Kidney (tissue), 22 donors: ENCODE data around the gene WDR7. TPM values are rescaled to one million over a fixed set of nuclear protein-coding genes. Genes with fewer than 3 reads are reported as not detected.

Source experiments
- DNase-seq, 5 donors: peaks; one replicate each; pipeline ENCODE4 v3.0.0-alpha.2; 2013 to 2020
- FAIRE-seq: peaks from 2 replicates; lab custom pipeline; 2012; peaks lifted over from hg19 to GRCh38; lab: Jason Lieb, UNC
- H3K27ac ChIP-seq, 2 donors: one replicate each; pipeline ENCODE4 v1.7.0; 2013; ENCODE audit warnings: low read depth in 2 of 2, low read length in 2 of 2, inconsistent platforms in 1 of 2
- H3K27me3 ChIP-seq: one replicate; pipeline ENCODE4 v1.7.1; 2013; ENCODE audit warnings: low read length, inconsistent platforms; ENCODE audit not compliant: control insufficient read depth, insufficient read depth
- H3K36me3 ChIP-seq, 3 donors: one replicate each; pipeline versions ENCODE4 v1.7.0 to v1.7.1; 2013; ENCODE audit warnings: low read length in 3 of 3, control low read depth in 1 of 3, inconsistent platforms in 1 of 3; ENCODE audit not compliant: insufficient read depth in 3 of 3, control insufficient read depth in 2 of 3
- H3K4me1 ChIP-seq, 3 donors: one replicate each; pipeline versions ENCODE4 v1.7.0 to v1.7.1; 2013; ENCODE audit warnings: low read length in 3 of 3, inconsistent platforms in 1 of 3, low read depth in 1 of 3; ENCODE audit not compliant: control insufficient read depth in 2 of 3, insufficient read depth in 2 of 3
- H3K4me3 ChIP-seq, 3 donors: one replicate each; pipeline versions ENCODE4 v1.7.0 to v1.8.1; 2013; ENCODE audit warnings: low read length in 3 of 3, control low read depth in 1 of 3, inconsistent platforms in 1 of 3
- H3K9ac ChIP-seq, 3 donors: one replicate each; pipeline versions ENCODE4 v1.7.0 to v1.7.1; 2013; ENCODE audit warnings: low read length in 3 of 3, control low read depth in 1 of 3, inconsistent platforms in 1 of 3
- H3K9me3 ChIP-seq, 3 donors: one replicate each; pipeline versions ENCODE4 v1.7.0 to v1.7.1; 2013; ENCODE audit warnings: low read length in 3 of 3, control low read depth in 1 of 3, inconsistent platforms in 1 of 3; ENCODE audit not compliant: control insufficient read depth in 2 of 3, insufficient read depth in 1 of 3
- intact Hi-C: fragments of 100-400 bp; cut with DNase I; formaldehyde crosslinking; loops from one replicate; pipeline ENCODE4 v1.11.1; 2022
- long read RNA-seq, 10 donors: library from polyadenylated mRNA in 1 of 10; unstranded in 1 of 10; transcript quantifications; one replicate each; pipeline ENCODE4 v2.0.0 and lab custom pipeline, GENCODE V29; 2021 to 2026
- polyA plus RNA-seq: library from polyadenylated mRNA; stranded (reverse); fragments of 350-450 nt; fragmentation: Illumina TruSeq; extraction: RNeasy Lipid Tissue Mini Kit (QIAGEN cat#74804); gene quantifications from one replicate; pipeline ENCODE4 v1.2.3, GENCODE V29; 2014; ENCODE audit warnings: low read depth, low replicate concordance; ENCODE audit not compliant: insufficient read depth
- total RNA-seq: library from RNA; stranded (reverse); fragmentation: NEBNext Ultra II Directional; extraction: Animal tissue kit (Norgen Biotek cat#: 25700); gene quantifications from one replicate; pipeline ENCODE4 v1.2.1, GENCODE V29; 2021
- TF ChIP-seq, protein P1 (sequence below): IDR thresholded peaks from 3 replicates; pipeline ENCODE4 v1.5.1; 2012; ENCODE audit warnings: mild to moderate bottlenecking, moderate library complexity, borderline replicate concordance; ENCODE audit not compliant: insufficient read depth; ENCODE audit errors: extremely low read depth
- donor health status: control.
- donor health status: control.
- donor health status: control.
- donor health status: control.
- donor health status: control.
- donor health status: DM: yes; HTN: yes; CAD: no.
- donor health status: Normal renal cell carcinoma (clear cell type).

The WDR7 gene
- total RNA-seq (34.4 TPM), polyA plus RNA-seq (7.3 TPM)
- long read RNA-seq, donor 1 = 0 reads
- long read RNA-seq, donor 2 = 0 reads
- long read RNA-seq, donor 3 = 0 reads
- long read RNA-seq, donor 4 = 0 reads
- long read RNA-seq, donor 5 = 0 reads
- long read RNA-seq, donor 6 = 0 reads
- long read RNA-seq, donor 7, full-length matches to known transcripts = 1 of 9 reads
- long read RNA-seq, donor 7, partial matches to known transcripts = 2 of 9 reads
- long read RNA-seq, donor 7, other reads (novel, unspliced or antisense) = 6 of 9 reads
- long read RNA-seq, donor 8 = 0 reads
- long read RNA-seq, donor 9 = 0 reads
- long read RNA-seq, donor 10 = 0 reads

DNA sequence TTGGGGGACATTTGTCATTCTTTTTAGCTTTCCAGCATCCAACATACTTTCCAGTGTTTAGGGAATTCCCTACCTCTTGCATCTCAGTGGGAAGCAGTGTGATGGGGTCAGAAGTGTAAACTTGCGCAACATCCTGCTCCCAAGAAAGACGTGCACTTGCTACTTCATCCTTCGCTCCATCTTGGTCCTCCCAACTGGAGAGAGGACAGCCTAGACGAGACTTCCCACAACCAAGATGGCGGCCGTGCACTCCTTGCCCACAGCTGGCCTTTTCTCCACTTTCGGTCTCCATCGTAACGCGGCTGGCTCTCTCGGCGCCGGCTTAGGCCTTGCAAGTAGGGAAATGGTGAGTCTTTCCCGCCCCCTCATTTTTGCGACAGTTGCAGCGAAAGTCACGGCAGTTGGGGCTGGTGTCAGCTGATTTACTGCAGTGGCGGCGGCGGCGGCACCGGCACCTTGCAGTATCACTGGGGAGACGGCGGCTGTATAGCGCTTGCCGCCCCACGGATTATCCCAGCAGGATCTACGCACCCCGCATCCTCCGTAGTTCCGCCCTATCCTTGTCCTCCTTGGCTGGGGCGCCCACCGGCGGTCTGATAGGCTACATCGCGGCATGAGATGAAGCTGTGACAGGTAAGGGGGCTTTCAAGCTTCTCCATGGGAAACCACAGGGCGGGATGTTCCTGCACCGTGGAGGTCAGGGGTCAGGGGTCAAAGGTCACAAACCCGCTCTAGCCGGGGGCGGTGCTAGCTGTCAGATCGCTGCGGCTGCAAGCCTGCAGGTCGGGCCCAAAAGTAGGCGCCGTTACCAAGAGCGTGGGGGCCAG, at the start of gene WDR7:
WDR7 (plus strand) TSS at position 416 of the 827 bp plus-strand sequence. CDS start 21,157 bp downstream, outside the sequence.
- peak within 1 kb of the TSS; percentile 86 to 97 (median 95) for H3K9ac ChIP-seq
- FAIRE-seq (peak; percentile 57), DNase-seq (peak; percentile 98 to 99 (median 99))
- TF ChIP-seq, protein P1, sequence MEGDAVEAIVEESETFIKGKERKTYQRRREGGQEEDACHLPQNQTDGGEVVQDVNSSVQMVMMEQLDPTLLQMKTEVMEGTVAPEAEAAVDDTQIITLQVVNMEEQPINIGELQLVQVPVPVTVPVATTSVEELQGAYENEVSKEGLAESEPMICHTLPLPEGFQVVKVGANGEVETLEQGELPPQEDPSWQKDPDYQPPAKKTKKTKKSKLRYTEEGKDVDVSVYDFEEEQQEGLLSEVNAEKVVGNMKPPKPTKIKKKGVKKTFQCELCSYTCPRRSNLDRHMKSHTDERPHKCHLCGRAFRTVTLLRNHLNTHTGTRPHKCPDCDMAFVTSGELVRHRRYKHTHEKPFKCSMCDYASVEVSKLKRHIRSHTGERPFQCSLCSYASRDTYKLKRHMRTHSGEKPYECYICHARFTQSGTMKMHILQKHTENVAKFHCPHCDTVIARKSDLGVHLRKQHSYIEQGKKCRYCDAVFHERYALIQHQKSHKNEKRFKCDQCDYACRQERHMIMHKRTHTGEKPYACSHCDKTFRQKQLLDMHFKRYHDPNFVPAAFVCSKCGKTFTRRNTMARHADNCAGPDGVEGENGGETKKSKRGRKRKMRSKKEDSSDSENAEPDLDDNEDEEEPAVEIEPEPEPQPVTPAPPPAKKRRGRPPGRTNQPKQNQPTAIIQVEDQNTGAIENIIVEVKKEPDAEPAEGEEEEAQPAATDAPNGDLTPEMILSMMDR = peak; percentile 7
- intact Hi-C loops = no loop called here
- H3K4me3 ChIP-seq = peak within 1 kb of the TSS; percentile 89 to 97 (median 93)
- no peaks in the 10 kb centered on the region for H3K36me3 ChIP-seq
- H3K9me3 ChIP-seq = no peaks in the 10 kb centered on the region
- peak within 1 kb of the TSS; percentile 79 to 83 for H3K27ac ChIP-seq
- no peaks in the 10 kb centered on the region for H3K27me3 ChIP-seq
- peaks cover 0 to 6% (median 6%) of the 10 kb centered on the region in 3 donors for H3K4me1 ChIP-seq

DNA sequence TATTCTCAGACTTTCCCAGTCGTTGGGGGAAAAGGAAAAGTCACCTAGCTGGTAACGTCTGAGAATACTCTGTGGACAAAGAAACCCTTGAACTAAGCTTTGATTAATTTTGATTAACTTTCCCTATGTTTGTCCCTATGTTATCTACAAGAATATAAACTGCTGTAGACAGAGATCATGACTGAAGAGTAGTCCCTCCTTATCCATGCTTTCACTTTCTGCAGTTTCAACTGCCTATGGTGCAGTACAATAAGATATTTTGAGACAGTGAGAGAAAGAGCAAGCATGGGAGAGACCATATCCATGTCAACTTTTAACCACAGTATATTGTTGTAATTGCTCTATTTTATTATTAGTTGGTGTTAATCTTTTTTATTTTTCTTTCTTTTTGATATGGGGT, 44.5 kb upstream of the WDR7 start:
- intact Hi-C loops = no loop called here
- no peaks in the 10 kb centered on the region for H3K9me3 ChIP-seq
- TF ChIP-seq, protein P1 = no peak
- no peaks in the 10 kb centered on the region for H3K27me3 ChIP-seq
- DNase-seq (no peak), FAIRE-seq (no peak)
- peaks cover 2 to 9% (median 7%) of the 10 kb centered on the region in 3 donors for H3K36me3 ChIP-seq
- no peak overlapping the region for H3K27ac ChIP-seq
- H3K4me1 ChIP-seq = no peaks in the 10 kb centered on the region
- no peak overlapping the region for H3K4me3 ChIP-seq
- no peak overlapping the region for H3K9ac ChIP-seq

DNA sequence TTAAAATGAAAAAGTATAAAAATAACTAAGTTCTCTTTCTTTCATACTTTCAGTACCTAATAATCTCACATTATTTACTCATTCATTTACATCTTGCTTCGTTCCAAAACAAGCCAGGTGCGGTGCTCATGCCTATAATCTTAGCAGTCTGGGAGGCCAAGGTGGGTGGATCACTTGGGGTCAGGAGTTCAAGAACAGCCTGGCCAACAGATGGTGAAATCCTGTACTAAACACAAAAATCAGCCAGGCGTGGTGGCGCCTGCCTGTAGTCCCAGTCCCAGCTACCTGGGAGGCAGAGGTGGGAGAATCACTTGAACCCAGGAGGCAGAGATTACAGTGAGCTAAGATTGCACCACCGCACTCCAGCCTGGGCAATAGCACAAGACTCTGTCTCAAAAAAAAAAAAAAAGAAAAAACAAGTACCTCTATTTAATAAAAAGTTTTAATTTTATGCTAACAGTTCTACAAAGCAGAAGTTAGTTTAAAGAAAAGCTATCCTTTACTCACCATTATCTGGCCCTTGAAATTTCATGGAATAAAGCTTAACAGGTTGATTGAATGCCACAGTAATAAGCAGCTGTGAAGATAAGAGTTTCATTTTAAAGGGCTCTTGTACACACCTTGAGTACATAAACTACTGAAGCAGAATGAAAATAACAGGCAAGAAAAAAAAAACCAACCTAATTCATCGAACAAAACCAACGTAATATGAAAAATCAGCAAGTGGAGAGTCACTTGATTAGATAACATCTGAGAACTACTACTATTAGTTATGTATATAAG, 35.2 kb upstream of the WDR7 start:
- H3K27me3 ChIP-seq = no peaks in the 10 kb centered on the region
- intact Hi-C loops = no loop called here
- no peaks in the 10 kb centered on the region for H3K4me1 ChIP-seq
- no peak overlapping the region for H3K27ac ChIP-seq
- H3K9me3 ChIP-seq = no peaks in the 10 kb centered on the region
- H3K36me3 ChIP-seq = peaks cover 11 to 21% (median 18%) of the 10 kb centered on the region in 3 donors
- FAIRE-seq (no peak), DNase-seq (peak in 2 of 5 donors; percentile 7 to 10)
- H3K9ac ChIP-seq = no peak overlapping the region
- no peak overlapping the region for H3K4me3 ChIP-seq
- TF ChIP-seq, protein P1 = no peak
